Kidney (tissue), 14 donors: Measurements from ENCODE around the gene PLXDC1. TPM values are rescaled to one million over a fixed set of nuclear protein-coding genes. Genes with fewer than 3 reads are reported as not detected.
A peak's percentile ranks its signal among the peaks of the same experiment; 100 is the strongest.

Source experiments
- DNase-seq, 5 donors: peaks; one replicate each; pipeline ENCODE4 v3.0.0-alpha.2; 2013 to 2020
- FAIRE-seq: peaks from 2 replicates; lab custom pipeline; 2012; peaks lifted over from hg19 to GRCh38; lab: Jason Lieb, UNC
- H3K27ac ChIP-seq, 2 donors: one replicate each; pipeline ENCODE4 v1.7.0; 2013; ENCODE audit warnings: low read depth in 2 of 2, low read length in 2 of 2, inconsistent platforms in 1 of 2
- H3K27me3 ChIP-seq: one replicate; pipeline ENCODE4 v1.7.1; 2013; ENCODE audit warnings: low read length, inconsistent platforms; ENCODE audit not compliant: control insufficient read depth, insufficient read depth
- H3K36me3 ChIP-seq, 3 donors: one replicate each; pipeline versions ENCODE4 v1.7.0 to v1.7.1; 2013; ENCODE audit warnings: low read length in 3 of 3, control low read depth in 1 of 3, inconsistent platforms in 1 of 3; ENCODE audit not compliant: insufficient read depth in 3 of 3, control insufficient read depth in 2 of 3
- H3K4me1 ChIP-seq, 3 donors: one replicate each; pipeline versions ENCODE4 v1.7.0 to v1.7.1; 2013; ENCODE audit warnings: low read length in 3 of 3, inconsistent platforms in 1 of 3, low read depth in 1 of 3; ENCODE audit not compliant: control insufficient read depth in 2 of 3, insufficient read depth in 2 of 3
- H3K4me3 ChIP-seq, 3 donors: one replicate each; pipeline versions ENCODE4 v1.7.0 to v1.8.1; 2013; ENCODE audit warnings: low read length in 3 of 3, control low read depth in 1 of 3, inconsistent platforms in 1 of 3
- H3K9ac ChIP-seq, 3 donors: one replicate each; pipeline versions ENCODE4 v1.7.0 to v1.7.1; 2013; ENCODE audit warnings: low read length in 3 of 3, control low read depth in 1 of 3, inconsistent platforms in 1 of 3
- H3K9me3 ChIP-seq, 3 donors: one replicate each; pipeline versions ENCODE4 v1.7.0 to v1.7.1; 2013; ENCODE audit warnings: low read length in 3 of 3, control low read depth in 1 of 3, inconsistent platforms in 1 of 3; ENCODE audit not compliant: control insufficient read depth in 2 of 3, insufficient read depth in 1 of 3
- intact Hi-C: fragments of 100-400 bp; cut with DNase I; formaldehyde crosslinking; loops from one replicate; pipeline ENCODE4 v1.11.1; 2022
- polyA plus RNA-seq: library from polyadenylated mRNA; stranded (reverse); fragments of 350-450 nt; fragmentation: Illumina TruSeq; extraction: RNeasy Lipid Tissue Mini Kit (QIAGEN cat#74804); gene quantifications from one replicate; pipeline ENCODE4 v1.2.3, GENCODE V29; 2014; ENCODE audit warnings: low read depth, low replicate concordance; ENCODE audit not compliant: insufficient read depth
- total RNA-seq: library from RNA; stranded (reverse); fragmentation: NEBNext Ultra II Directional; extraction: Animal tissue kit (Norgen Biotek cat#: 25700); gene quantifications from one replicate; pipeline ENCODE4 v1.2.1, GENCODE V29; 2021
- TF ChIP-seq, protein P1 (sequence below): IDR thresholded peaks from 3 replicates; pipeline ENCODE4 v1.5.1; 2012; ENCODE audit warnings: mild to moderate bottlenecking, moderate library complexity, borderline replicate concordance; ENCODE audit not compliant: insufficient read depth; ENCODE audit errors: extremely low read depth
- donor health status: control.
- donor health status: control.
- donor health status: control.
- donor health status: control.
- donor health status: control.
- donor health status: DM: yes; HTN: yes; CAD: no.
- donor health status: Normal renal cell carcinoma (clear cell type).

PLXDC1 gene
- total and polyA plus RNA-seq, 2 donors from 2014 or later: 4.5 to 11.1 TPM

DNA sequence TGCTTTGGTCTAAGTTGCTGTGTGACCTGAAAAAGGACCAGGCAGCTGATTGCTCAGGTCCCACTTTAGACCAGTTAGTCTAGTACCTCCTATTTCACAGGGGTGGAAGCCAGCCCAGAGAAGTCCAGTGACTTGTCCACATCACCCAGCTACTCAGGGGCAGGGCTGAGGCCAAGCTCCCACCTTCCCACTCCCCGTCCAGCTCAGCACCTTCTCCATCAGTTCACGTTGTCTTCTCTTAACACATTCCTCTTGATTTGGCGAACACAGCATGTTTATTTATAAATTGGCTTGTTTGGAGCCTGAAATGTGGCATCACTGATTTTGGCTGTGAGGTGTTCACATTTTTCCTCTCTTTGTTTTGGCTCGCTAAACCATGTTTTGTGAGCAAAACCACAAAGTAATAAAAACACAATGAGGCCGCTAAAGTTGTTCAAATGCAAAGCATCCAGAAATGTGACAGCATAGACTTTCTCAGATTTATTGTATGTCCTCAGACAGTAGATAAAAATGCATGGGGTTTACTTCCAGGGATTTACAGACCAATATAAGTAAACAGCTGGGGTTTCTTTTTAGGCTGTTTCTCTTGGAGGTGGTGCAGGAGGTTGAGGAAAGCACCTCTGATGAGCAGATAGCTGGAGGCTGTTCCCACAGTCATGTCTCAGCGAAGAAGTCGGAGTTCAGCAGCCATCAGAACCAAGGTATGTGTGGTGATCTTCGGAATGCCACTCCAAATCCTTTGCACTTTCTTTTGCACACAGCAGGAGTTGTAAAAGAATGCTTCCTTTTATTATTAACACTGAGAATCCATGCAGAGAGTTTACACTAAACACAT, 88.4 kb downstream of the PLXDC1 start:
- Histone ChIP-seq H3K4me1 (peaks cover 0 to 3% (median 0%) of the 10 kb centered on the region in 3 donors), H3K9ac (no peak overlapping the region), H3K4me3 (no peak overlapping the region), H3K27me3 (no peaks in the 10 kb centered on the region), H3K27ac (no peak overlapping the region), H3K9me3 (no peaks in the 10 kb centered on the region), H3K36me3 (no peaks in the 10 kb centered on the region)
- intact Hi-C loops: no loop called here
- FAIRE-seq: no peak
- peak in 1 of 5 donors; percentile 50 for DNase-seq
- TF ChIP-seq, protein P1, sequence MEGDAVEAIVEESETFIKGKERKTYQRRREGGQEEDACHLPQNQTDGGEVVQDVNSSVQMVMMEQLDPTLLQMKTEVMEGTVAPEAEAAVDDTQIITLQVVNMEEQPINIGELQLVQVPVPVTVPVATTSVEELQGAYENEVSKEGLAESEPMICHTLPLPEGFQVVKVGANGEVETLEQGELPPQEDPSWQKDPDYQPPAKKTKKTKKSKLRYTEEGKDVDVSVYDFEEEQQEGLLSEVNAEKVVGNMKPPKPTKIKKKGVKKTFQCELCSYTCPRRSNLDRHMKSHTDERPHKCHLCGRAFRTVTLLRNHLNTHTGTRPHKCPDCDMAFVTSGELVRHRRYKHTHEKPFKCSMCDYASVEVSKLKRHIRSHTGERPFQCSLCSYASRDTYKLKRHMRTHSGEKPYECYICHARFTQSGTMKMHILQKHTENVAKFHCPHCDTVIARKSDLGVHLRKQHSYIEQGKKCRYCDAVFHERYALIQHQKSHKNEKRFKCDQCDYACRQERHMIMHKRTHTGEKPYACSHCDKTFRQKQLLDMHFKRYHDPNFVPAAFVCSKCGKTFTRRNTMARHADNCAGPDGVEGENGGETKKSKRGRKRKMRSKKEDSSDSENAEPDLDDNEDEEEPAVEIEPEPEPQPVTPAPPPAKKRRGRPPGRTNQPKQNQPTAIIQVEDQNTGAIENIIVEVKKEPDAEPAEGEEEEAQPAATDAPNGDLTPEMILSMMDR: no peak

DNA sequence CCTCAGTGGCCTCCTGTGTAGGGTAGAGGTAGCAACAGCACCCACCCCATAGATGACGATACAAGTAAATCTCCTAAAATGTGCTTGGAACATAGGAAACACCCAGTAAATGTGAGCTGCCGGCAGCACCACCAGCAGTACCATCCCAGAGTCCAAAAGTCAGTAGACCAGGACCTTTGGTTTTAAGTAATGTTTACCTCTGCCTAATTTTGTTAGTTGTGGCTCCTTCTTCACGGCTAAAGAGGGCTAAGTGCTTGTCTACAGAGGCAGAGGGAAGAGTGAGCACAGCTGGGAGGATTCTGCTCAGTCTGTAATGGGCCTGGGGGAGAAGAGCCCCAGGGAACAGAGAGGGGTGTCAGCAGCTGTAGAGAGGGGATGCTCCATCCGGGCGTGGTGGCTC, 92.9 kb downstream of the PLXDC1 start:
- peaks cover 0 to 4% (median 0%) of the 10 kb centered on the region in 3 donors for H3K4me1 ChIP-seq
- DNase-seq (no peak), FAIRE-seq (no peak)
- H3K4me3 ChIP-seq: no peak overlapping the region
- no peaks in the 10 kb centered on the region for H3K9me3 ChIP-seq
- no peaks in the 10 kb centered on the region for H3K36me3 ChIP-seq
- H3K27ac ChIP-seq: no peak overlapping the region
- H3K9ac ChIP-seq: no peak overlapping the region
- TF ChIP-seq, protein P1: no peak
- no peaks in the 10 kb centered on the region for H3K27me3 ChIP-seq
- intact Hi-C loops: no loop called here

DNA sequence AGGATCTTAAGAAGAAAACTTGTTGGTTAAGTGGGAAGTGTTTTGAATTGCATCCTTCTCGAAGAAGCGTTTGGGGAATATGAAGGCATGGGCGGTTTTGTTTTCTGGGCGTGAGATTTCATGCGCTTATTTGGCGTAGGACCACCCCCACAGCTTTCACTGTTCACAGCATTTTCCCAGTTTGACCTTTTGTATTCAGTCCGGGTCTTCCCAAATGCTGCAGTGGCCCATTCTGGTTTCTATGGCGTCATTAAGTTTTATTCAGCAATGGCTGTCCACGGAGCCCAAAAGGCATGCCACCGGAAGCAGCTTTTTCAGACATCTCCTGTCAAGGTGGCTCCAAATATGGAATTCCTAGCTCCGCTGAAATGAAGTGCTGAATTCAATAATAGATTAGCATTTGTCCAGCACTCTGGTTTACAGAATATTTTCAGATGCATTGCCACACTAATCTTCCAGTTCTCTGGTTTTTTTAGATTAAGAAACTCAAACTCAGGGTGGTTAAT, 93.7 kb downstream of the PLXDC1 start:
- Histone ChIP-seq H3K4me1 (peaks cover 0 to 4% (median 0%) of the 10 kb centered on the region in 3 donors), H3K27me3 (no peaks in the 10 kb centered on the region), H3K36me3 (no peaks in the 10 kb centered on the region), H3K27ac (no peak overlapping the region), H3K4me3 (peak overlapping the region; percentile 33 to 75 (median 40)), H3K9ac (no peak overlapping the region), H3K9me3 (no peaks in the 10 kb centered on the region)
- FAIRE-seq (no peak), DNase-seq (peak in 1 of 5 donors; percentile 27)
- TF ChIP-seq, protein P1: no peak
- intact Hi-C loops: no loop called here
